Psoas muscle (tissue), 8 donors: Measurements from ENCODE around the gene NEK6. TPM values are rescaled to one million over a fixed set of nuclear protein-coding genes. Genes with fewer than 3 reads are reported as not detected.

Source experiments
- ATAC-seq, 4 donors: fragments of 200-7000 bp; cut with Tn5 transposase; one replicate each; pipeline ENCODE4 v1.9.1; 2020; ENCODE audit warnings: moderate library complexity in 3 of 4, mild to moderate bottlenecking in 2 of 4
- DNase-seq, 2 donors: peaks; one replicate each; pipeline ENCODE4 v3.0.0-alpha.2; 2020
- H3K27ac ChIP-seq: fragments of 200-600 bp; one replicate; pipeline ENCODE4 v1.8.0; 2022
- H3K27me3 ChIP-seq, 3 donors: fragments of 200-600 bp in 1 of 3; one replicate each; pipeline versions ENCODE4 v1.6.1 to v1.8.0; 2013 to 2022; ENCODE audit warnings: low read length in 2 of 3, mild to moderate bottlenecking in 2 of 3, moderate library complexity in 1 of 3; ENCODE audit not compliant: insufficient read depth in 3 of 3
- H3K36me3 ChIP-seq, 2 donors: fragments of 200-600 bp in 1 of 2; one replicate each; pipeline versions ENCODE4 v1.6.1 to v1.8.0; 2013 to 2022; ENCODE audit warnings: low read depth in 1 of 2, mild to moderate bottlenecking in 1 of 2, moderate library complexity in 1 of 2; ENCODE audit not compliant: insufficient read depth in 1 of 2
- H3K4me1 ChIP-seq: fragments of 200-600 bp; one replicate; pipeline ENCODE4 v1.8.0; 2022
- H3K4me3 ChIP-seq: fragments of 200-600 bp; one replicate; pipeline ENCODE4 v1.8.0; 2022; ENCODE audit warnings: mild to moderate bottlenecking
- H3K9me3 ChIP-seq: fragments of 200-600 bp; one replicate; pipeline ENCODE4 v1.8.0; 2022
- CTCF ChIP-seq: fragments of 200-600 bp; IDR thresholded peaks from one replicate; pipeline ENCODE4 v1.8.0; 2022; ENCODE audit warnings: antibody characterized with exemption
- WGBS, 3 donors: extraction: QIAGEN DNeasy Blood & Tissue Kit; methylation state at CpG; one replicate each; pipeline versions ENCODE4 v1.1.6 to v1.1.7; 2013; 5-methylcytosine and 5-hydroxymethylcytosine counted together
- intact Hi-C, 2 donors: fragments of 100-400 bp; cut with DNase I; formaldehyde crosslinking; loops; one replicate each; pipeline versions ENCODE4 v1.11.0 to v1.14.2; 2022
- polyA plus RNA-seq, 3 donors: library from polyadenylated mRNA; stranded (reverse); fragments of 200-250 nt; gene quantifications; one replicate each; pipeline ENCODE4 v1.2.3, GENCODE V29; 2013
- total RNA-seq, 4 donors: library from RNA; stranded (reverse); fragmentation: NEBNext Ultra II Directional in 2 of 4; extraction: Animal tissue kit (Norgen Biotek cat#: 25700) in 2 of 4; gene quantifications; one replicate each; pipeline versions ENCODE4 v1.2.1 to v1.2.4, GENCODE V29; 2021 to 2023
- donor health status: healthy with polysubstance abuse.
- donor health status: DM: no; HTN: no; CAD: no; lungs with moderate emphysema.
- donor health status: Bipolar disorder and iron deficiency.
- donor health status: healthy.
- donor health status: DM: yes; HTN: yes; CAD: no.
- donor health status: DM: no; HTN: no; CAD: no.
- donor health status: DM: no; HTN: no; CAD: no.
- donor health status: DM: yes; HTN: yes; CAD: no.

Gene NEK6
- total and polyA plus RNA-seq, 7 donors, result 2.0 to 16.0 (median 5.3) TPM

- no peaks in the 10 kb centered on the region for H3K9me3 ChIP-seq
- H3K27me3 ChIP-seq, result no peaks in the 10 kb centered on the region
- H3K27ac ChIP-seq, result no peak overlapping the region
- H3K4me3 ChIP-seq, result no peak overlapping the region
- peaks cover 46% of the 10 kb centered on the region for H3K4me1 ChIP-seq
- ATAC-seq (no peak), DNase-seq (no peak)
- intact Hi-C loops, result no loop called here
- WGBS, 3 donors, result 39 to 85% (median 57%) methylated on average over 1 of the region's 1 CpG
- peaks cover 0 to 10% of the 10 kb centered on the region in 2 donors for H3K36me3 ChIP-seq
- no peak for TF ChIP-seq CTCF
Observed at GRCh38 chr9:124376329-124376728, 118.6 kb downstream of the NEK6 start.

GRCh38 chr9:124377551-124378406, 120.0 kb downstream of the NEK6 start:
- DNase-seq (no peak), ATAC-seq (peak; percentile 27 to 71 (median 52))
- Histone ChIP-seq H3K4me3 (no peak overlapping the region), H3K9me3 (no peaks in the 10 kb centered on the region), H3K27me3 (no peaks in the 10 kb centered on the region), H3K36me3 (peaks cover 0 to 16% of the 10 kb centered on the region in 2 donors), H3K4me1 (peaks cover 32% of the 10 kb centered on the region), H3K27ac (no peak overlapping the region)
- intact Hi-C loops, result no loop called here
- WGBS, 3 donors, result 56 to 71% (median 58%) methylated on average over 10 of the region's 10 CpGs
- no peak for TF ChIP-seq CTCF

GRCh38 chr9:124381170-124381945, 123.6 kb downstream of the NEK6 start:
- DNase-seq (no peak), ATAC-seq (no peak)
- intact Hi-C loops, result no loop called here
- no peak for TF ChIP-seq CTCF
- Histone ChIP-seq H3K36me3 (peaks cover 5 to 34% of the 10 kb centered on the region in 2 donors), H3K9me3 (no peaks in the 10 kb centered on the region), H3K4me3 (no peak overlapping the region), H3K27ac (no peak overlapping the region), H3K27me3 (no peaks in the 10 kb centered on the region), H3K4me1 (peaks cover 28% of the 10 kb centered on the region)
- WGBS, 3 donors, result 79 to 91% (median 81%) methylated on average over 4 of the region's 4 CpGs

GRCh38 chr9:124384210-124384609, 126.5 kb downstream of the NEK6 start:
- H3K9me3 ChIP-seq, result no peaks in the 10 kb centered on the region
- intact Hi-C loops, result no loop called here
- H3K4me1 ChIP-seq, result peaks cover 21% of the 10 kb centered on the region
- H3K27ac ChIP-seq, result no peak overlapping the region
- no peak overlapping the region for H3K4me3 ChIP-seq
- DNase-seq (no peak), ATAC-seq (no peak)
- WGBS, 3 donors, result 71 to 84% (median 73%) methylated on average over 7 of the region's 7 CpGs
- no peaks in the 10 kb centered on the region for H3K27me3 ChIP-seq
- no peak for TF ChIP-seq CTCF
- H3K36me3 ChIP-seq, result peaks cover 5 to 34% of the 10 kb centered on the region in 2 donors
